Mononuclear cell (primary cell): ENCODE data around the gene CFAP119. TPM values are rescaled to one million over a fixed set of nuclear protein-coding genes. Genes with fewer than 3 reads are reported as not detected.

Experiments used
- H3K27me3 ChIP-seq: 2 replicates; pipeline ENCODE4 v1.6.0; 2011; ENCODE audit warnings: low read length, control low read depth; ENCODE audit not compliant: insufficient read depth
- H3K4me1 ChIP-seq: 2 replicates; pipeline ENCODE4 v1.5.1; 2011; ENCODE audit warnings: mild to moderate bottlenecking, low read length, control low read depth; ENCODE audit not compliant: insufficient read depth
- H3K4me3 ChIP-seq: 2 replicates; pipeline ENCODE4 v1.5.1; 2011; ENCODE audit warnings: mild to moderate bottlenecking, low read length, moderate library complexity
- H3K9me3 ChIP-seq: 2 replicates; pipeline ENCODE4 v1.5.1; 2011; ENCODE audit warnings: low read depth, mild to moderate bottlenecking, control low read depth, low read length
- total RNA-seq: library from RNA; depleted of rRNA; stranded (reverse); fragments of >200 nt; gene quantifications from one replicate; pipeline ENCODE4 v1.2.3, GENCODE V29; 2012

CFAP119 gene
- total RNA-seq, 1 donor = 2.2 TPM

DNA sequence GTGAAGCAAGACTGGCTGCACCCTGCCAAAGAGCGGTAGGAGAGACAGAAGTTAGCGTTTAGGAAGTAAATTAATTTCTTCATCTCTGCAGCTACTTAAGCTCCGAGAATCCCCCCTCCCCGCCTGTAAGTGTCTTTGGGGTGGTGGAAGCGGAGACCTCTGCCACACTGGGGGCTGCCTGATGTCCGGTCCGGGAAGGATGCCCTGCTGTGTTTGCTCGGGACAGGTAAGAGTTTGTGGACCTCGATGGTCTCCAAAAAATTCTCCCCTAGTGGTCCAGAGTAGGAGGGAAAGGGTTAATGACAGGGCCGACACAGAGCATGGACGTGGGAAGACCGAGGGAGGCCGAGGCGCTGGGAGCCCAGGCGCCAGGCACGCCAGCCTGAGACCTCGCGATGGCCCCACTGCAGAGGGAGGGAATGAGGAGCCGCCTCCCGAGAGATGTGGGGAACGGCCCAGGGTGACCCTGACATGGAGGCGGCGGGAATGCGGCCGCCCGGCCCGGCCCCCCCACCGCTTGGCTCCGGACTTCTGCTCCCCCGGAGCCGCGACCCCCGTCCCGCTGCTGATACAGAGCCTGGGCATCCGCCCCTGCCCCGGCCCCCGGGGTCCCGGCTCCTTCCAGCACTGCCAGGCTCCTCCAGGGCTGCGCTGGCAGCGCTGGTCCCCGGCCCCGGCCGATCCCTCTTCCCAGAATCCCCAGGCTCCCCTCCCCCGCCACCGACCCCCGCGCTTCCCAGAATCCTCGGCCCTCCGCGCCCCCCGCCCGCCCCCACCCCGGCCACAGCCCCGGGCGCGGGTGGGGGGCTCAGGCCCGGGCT is 24.5 kb upstream of the CFAP119 start:
- H3K4me3 ChIP-seq = peak overlapping the region; percentile 72
- H3K4me1 ChIP-seq = peaks cover 22% of the 10 kb centered on the region
- no peaks in the 10 kb centered on the region for H3K9me3 ChIP-seq
- no peaks in the 10 kb centered on the region for H3K27me3 ChIP-seq

DNA sequence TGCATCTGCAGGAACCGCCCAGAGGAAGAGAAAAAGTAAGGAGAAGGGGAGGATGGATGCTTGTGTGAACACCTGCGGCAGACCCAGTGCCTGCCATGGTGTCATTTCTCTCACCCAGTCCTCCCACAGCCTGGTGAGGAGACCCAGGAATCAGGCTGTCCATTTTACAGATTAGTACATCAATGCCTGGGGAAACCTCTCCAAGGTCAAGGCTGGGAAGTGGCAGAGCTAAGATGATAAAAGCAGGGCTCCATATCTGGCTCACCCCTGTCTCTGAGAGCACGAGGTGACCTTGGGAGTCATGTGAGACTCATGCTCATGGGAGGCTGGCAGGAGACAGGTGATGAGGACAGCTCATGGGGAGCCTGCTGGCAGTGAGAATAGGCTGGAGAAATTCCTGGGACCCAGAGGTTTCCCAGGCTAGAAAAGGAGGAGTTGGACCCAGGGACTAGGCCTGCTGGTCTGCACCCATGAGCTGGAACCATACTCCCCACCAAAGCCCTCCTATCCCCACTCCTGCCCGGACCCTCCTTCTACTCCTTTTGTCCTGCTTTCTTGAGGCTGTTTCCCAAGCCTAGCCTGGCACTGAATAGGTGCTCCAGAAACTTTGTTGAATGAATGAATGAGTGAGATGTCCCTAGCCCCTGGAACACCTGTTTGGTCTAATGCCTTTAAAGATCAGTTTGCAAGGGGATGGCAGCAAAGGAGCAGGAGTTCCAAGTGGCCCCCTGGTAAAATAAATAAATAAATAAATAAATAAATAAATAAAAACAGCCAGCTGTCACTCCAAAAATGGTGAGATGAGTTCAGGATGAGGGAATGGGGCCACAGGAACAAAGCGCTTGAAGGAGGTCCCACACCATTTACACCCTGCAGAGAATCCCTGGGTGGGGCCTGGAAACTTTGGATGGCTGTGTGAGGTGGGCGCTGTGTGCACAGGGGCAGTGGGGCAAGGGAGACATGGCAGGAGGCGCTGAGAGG is 23.6 kb upstream of the CFAP119 start:
- H3K4me3 ChIP-seq = no peak overlapping the region

DNA sequence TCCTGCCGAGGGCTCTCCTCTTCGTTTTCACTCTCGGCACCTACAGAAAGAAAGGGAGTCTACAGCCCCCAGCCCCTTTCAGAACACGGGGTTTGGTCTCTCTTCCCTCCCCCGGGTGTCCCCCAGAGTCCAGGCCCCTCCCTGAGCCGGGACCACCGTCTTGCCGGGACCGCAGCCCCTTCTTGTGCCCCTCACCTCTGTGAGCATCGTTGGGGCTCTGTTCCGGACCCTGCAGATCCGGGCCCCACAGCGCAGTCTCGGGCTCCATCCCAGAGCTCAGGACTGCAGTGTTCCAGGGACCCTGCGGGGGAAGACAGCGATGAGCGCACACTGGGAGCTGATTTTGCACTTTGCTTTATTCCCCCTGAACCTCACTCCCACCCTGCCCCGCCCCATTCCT is 22.4 kb upstream of the CFAP119 start:
- Histone ChIP-seq H3K4me1 (peaks cover 35% of the 10 kb centered on the region), H3K9me3 (no peaks in the 10 kb centered on the region), H3K4me3 (no peak overlapping the region), H3K27me3 (no peaks in the 10 kb centered on the region)

More for the DNA sequence above, 23.6 kb upstream of the CFAP119 start:
- H3K4me1 ChIP-seq = peaks cover 30% of the 10 kb centered on the region
- H3K27me3 ChIP-seq = no peaks in the 10 kb centered on the region
- no peaks in the 10 kb centered on the region for H3K9me3 ChIP-seq

DNA sequence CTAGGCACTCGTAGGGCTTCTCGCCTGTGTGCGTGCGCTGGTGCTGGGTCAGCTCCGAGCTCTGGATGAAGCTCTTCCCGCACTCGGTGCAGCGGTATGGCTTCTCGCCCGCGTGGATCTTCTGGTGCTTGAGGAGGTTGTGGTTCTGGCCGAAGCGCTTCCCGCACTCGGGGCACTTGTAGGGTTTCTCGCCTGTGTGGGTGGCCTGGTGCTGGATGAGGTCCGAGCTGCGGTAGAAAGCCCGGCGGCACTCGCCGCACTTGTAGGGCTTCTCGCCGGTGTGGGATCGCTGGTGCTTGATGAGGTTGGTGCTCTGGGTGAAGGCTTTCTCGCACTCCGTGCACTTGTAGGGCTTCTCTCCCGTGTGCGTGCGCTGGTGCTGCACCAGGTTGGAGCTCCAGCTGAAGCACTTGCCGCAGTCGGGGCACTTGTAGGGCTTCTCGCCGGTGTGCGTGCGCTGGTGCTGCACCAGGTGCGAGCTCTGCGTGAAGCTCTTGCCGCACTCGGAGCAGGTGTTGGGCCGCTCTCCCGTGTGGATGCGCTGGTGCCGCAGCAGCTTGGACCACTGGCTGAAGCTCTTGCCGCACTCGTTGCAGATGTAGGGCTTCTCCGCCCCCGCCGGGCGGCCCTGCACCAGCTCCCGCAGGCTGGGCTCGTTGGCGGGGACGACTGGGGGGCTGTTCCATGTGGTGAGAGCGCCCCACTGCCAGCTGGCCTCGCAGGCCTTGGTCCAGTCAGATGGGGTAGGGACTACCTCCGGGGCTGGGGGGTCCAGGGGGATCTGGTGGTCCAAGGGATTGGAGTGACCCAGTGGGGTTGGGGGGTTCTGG is 21.6 kb upstream of the CFAP119 start:
- no peaks in the 10 kb centered on the region for H3K27me3 ChIP-seq
- H3K4me3 ChIP-seq = no peak overlapping the region
- peaks cover 35% of the 10 kb centered on the region for H3K4me1 ChIP-seq
- no peaks in the 10 kb centered on the region for H3K9me3 ChIP-seq

DNA sequence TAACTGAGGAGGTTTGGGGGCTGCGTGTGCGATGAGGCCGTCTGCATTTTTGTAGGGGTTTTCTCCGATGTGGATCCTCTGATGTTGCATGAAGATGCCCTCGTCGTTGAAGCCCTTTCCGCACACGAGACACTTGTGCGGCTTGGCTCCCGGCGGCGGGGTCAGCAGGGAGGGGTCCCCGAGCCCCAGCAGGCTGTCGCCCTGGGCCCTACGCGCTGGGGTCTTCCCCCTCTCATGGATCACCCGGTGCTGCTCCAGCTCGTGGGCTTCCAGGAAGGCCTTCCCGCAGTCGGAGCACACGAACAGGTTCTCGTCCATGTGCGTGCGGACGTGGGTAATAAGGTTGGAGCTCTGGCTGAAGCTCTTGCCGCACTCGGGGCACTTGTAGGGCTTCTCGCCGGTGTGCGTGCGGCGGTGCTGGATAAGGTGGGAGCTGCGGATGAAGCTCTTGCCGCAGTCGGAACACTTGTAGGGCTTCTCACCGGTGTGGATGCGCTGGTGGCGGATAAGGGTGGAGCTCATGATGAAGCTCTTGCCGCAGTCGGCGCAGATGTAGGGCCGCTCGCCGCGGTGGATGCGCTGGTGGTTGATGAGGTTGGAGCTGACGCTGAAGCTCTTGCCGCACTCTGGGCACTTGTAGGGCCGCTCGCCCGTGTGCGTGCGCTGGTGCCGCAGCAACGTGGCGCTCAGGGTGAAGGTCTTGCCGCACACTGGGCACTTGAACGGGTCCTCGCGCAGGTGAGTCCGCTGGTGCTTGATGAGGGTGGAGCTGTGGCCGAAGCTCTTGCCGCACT is 20.8 kb upstream of the CFAP119 start:
- Histone ChIP-seq H3K4me3 (no peak overlapping the region), H3K27me3 (no peaks in the 10 kb centered on the region), H3K9me3 (no peaks in the 10 kb centered on the region), H3K4me1 (peaks cover 29% of the 10 kb centered on the region)

DNA sequence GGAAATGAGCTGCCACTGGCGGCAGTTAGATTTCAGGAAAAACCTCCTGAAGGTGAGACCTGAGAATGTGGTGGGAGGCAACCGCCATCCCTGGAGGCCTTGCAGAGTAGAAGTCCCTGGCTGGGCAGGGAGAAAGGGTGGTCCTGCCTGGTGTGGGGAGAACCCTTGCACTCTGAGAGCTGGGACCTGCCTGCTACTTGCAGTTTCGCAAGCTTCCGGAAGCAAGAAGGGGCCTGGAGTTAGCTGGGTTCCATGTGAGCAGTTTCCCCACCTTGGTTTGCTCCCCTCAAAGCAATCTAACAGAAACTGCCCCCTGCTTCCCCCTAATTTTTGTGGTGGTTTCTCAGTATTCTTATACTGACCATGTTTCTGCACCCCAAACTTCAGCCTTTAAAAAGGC is 18.7 kb upstream of the CFAP119 start:
- H3K4me1 ChIP-seq = peaks cover 26% of the 10 kb centered on the region
- H3K4me3 ChIP-seq = no peak overlapping the region
- no peaks in the 10 kb centered on the region for H3K27me3 ChIP-seq
- no peaks in the 10 kb centered on the region for H3K9me3 ChIP-seq

DNA sequence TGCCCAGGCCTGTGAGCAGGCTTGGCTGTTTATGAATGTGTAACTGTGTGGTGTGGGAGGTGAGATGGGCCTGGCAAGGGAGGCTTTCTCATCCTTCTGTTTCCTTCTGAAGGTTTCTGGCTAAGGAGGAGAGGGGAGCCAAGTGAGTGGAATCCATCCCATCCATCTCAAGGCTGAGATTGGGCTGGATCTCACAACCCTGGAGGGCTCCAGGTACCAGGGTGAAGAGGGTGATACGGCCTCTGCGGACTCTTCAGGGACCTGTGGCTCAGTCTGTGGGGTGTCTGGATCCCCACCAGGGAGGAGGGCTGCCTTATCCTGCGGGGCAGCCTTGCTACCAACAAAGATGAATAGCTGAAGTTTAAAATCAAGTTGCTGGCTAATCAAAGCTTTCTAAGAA is 18.2 kb upstream of the CFAP119 start:
- no peaks in the 10 kb centered on the region for H3K27me3 ChIP-seq
- peaks cover 30% of the 10 kb centered on the region for H3K4me1 ChIP-seq
- H3K4me3 ChIP-seq = no peak overlapping the region
- no peaks in the 10 kb centered on the region for H3K9me3 ChIP-seq

DNA sequence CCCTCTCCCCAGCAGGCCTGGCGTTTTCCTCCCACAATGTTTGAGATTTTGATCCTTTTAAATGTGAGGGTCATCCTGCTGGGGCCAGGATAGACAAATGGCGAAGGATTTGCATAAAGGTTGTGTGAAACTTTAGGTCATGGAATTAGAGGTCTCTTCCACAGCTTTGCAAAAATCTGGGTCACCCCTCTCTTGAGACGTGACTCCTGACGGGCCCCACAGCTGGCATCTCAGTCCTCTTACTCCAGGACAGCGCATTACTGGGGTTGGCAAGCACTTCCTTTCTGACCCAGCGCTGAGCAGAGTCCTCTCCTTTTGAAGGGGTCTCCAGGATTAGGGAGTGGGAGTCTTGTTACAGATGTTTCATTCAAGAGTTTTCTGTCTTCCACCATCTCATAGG is 17.7 kb upstream of the CFAP119 start:
- Histone ChIP-seq H3K4me3 (no peak overlapping the region), H3K9me3 (no peaks in the 10 kb centered on the region), H3K27me3 (no peaks in the 10 kb centered on the region), H3K4me1 (peaks cover 34% of the 10 kb centered on the region)

DNA sequence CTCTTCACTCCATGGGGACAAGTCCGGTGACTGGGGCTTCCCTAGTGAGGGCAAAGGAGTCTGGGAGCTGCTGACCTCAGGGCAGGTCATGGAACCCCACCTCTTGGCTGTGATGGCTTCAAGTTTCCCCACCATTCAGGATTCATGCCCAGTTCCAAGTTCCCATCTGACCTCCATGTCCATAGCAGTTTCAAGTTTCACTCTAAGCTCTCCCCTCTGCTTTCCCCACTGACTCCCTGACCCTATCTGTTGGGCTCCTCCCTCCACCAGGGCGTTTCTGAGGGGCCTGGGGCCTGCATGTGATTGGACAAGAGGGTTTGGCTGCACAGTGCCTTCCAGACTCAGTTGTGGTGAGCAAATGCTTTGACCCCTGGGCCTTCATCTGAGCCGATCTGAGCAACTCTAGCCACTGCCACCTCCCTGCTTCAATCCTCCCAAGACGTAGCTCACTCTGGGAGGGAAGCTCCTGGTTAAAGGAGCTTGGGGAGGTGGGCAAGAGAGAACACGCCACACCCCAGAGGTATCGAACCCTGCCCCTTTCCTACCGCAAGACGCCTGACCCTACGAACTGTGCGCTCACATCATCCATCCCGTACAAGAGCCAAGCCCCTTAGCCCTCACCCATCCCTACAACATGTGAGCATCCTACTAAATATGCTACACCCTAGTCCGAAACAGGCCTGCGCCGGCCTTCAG is 16.8 kb upstream of the CFAP119 start:
- peaks cover 34% of the 10 kb centered on the region for H3K4me1 ChIP-seq
- H3K9me3 ChIP-seq = no peaks in the 10 kb centered on the region
- no peaks in the 10 kb centered on the region for H3K27me3 ChIP-seq
- no peak overlapping the region for H3K4me3 ChIP-seq

DNA sequence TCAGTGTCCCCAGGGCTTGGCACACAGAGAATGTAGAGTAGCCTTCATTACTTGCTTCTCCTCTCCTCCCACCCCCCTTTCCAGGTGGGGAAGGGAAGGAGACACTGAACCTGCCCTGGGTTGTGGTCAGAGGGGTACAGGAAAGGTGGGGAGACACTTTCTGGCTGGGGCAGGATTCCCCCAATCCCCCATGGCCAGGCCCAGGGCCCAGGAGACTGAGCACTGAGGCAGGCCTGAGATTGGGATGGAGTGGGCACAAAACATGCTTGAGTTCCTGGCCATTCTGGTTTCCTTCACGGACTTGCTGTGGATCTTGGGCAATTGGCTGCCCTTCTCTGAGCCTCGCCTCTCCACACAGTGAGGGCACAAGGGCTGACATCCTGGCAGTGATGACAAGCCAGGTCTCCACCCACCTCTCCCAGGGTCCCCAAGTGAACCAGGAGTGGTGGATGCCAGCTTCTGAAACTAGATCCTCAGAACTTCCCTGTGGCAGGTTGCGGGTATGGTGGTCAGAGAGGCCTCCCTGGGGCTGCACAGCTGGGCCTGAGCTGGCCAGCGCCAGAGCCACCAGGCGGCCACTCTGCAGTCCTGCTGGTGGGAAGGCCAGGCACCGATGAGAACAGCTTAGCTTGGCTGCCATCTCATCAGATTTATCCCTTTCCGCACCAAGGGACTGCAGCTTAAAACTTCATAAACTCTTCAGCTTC is 15.9 kb upstream of the CFAP119 start:
- no peak overlapping the region for H3K4me3 ChIP-seq
- H3K4me1 ChIP-seq = peaks cover 34% of the 10 kb centered on the region
- no peaks in the 10 kb centered on the region for H3K9me3 ChIP-seq
- no peaks in the 10 kb centered on the region for H3K27me3 ChIP-seq

DNA sequence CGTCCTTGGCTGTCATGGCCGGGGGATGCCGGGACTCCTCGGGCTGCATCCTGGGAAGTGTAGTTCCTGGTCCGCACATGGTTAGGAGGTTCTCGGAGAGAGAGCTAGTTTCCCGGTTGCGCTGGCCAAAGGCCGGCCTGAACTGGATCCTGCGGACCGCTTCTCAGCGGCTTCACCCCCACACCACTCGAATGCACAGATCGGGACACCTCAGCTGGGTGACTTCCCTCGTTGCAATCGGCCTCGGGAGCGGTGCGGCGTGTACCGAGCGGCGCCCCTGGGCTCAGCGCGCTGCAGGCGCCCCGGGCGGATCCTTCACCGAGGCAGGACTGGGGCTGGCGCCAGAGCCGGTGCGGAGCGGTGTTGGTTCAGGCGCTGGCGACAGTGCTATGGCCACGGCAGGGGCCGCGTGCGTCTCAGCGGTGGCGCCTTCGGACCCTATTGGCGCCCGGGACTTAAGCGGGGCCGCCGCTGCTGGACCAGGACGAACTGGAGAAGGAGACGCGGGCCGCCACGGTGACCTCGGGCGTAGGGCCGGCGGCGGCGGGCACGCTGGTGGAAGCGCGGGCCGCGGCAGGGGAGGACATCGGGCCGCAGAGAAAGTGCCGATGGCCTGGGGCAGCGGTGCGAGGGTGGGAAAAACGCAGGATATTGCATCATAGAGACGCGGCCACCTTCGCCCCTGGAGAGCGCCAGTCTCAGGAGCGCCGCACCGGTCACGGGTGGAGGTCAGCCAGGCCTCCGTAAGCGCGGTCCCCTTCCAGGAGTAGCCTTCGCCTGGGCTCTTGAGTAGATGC is 13.7 kb upstream of the CFAP119 start:
- no peaks in the 10 kb centered on the region for H3K27me3 ChIP-seq
- peaks cover 27% of the 10 kb centered on the region for H3K4me1 ChIP-seq
- H3K4me3 ChIP-seq = peak overlapping the region; percentile 46
- H3K9me3 ChIP-seq = no peaks in the 10 kb centered on the region

DNA sequence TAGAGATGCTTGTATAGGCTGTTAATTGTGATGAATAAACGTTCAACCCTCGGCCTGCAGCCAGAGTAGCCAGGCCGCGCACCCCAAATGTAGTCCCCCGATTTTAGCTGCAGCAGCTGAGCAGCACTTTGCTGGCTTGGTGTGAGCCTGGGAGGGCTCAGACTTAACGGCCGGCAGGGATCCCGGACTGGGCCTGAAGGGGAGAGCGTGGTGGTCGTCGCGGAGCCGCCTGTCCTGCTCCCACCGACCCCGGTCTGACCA is 13.2 kb upstream of the CFAP119 start:
- Histone ChIP-seq H3K4me1 (peaks cover 22% of the 10 kb centered on the region), H3K27me3 (no peaks in the 10 kb centered on the region), H3K4me3 (peak overlapping the region; percentile 46), H3K9me3 (no peaks in the 10 kb centered on the region)
